GM10248 (cell line): ENCODE results near the gene MYO1F.
"Not testable (repeated sequence)": the region's sequence is repeated elsewhere in the genome, so short reads cannot be mapped to it uniquely, and the experiment has no call there.

Source experiments
- CTCF ChIA-PET: fragments of 300-600 bp; sonication (Branson Sonifier 250); formaldehyde crosslinking; extraction: SDS; loops from one replicate; lab custom pipeline; 2021; ENCODE audit warnings: antibody characterized with exemption; lab: Yijun Ruan, JAX
- POLR2A ChIA-PET: fragments of 350-650 bp; sonication (Branson Sonifier 250); formaldehyde crosslinking; extraction: SDS; loops from one replicate; lab custom pipeline; 2020; ENCODE audit warnings: antibody characterized with exemption; lab: Yijun Ruan, JAX
- DNase-seq: peaks from one replicate; pipeline ENCODE4 v3.0.0; 2012; ENCODE audit errors: extremely low spot score
- CTCF ChIP-seq: IDR thresholded peaks from 2 replicates; pipeline ENCODE4 v1.5.1; 2012; ENCODE audit warnings: mild to moderate bottlenecking, low read depth; ENCODE audit errors: extremely low read depth, missing control alignments, control extremely low read depth

MYO1F gene

DNA sequence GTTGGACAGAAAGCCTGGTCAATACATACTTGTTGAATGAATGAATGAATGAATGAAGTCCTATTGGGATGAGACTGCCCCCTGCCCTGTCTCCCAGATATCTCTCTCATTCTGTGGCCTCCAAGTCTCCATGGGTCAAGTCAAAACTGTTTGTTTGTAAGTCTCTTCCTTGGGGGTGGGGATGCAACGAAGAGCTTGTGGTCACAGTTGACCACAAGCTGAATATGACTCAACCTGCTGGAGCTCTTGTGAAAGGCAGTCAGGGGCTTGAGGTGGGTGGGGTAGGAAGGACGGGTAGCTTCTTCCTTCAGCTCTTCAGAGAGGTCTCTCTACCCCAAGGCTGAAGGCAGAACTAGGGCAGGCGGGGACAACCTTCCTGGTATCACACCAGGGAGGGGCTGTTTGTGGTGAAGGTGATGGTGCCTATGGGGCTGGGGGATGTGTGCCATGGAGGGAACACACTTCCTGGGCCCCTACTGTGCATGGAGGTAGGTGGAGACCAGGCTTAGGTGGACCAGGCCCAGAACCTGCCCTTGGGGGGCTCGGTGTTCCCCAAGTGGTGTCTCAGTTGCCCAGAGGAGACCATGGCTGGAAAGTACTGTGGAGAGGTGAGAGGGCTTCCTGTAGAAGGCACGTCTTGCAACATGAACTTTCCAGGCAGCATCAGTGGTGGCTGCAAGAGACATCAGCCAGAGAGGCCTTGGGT lies 8.0 kb downstream of the MYO1F start:
- TF ChIP-seq CTCF = no peak
- CTCF ChIA-PET = interaction anchor here (0.9 to 2.2 kb wide), 5 partner anchors 11 to 215 kb away, joined by 3 to 57 read pairs (median 3); partner anchors contain the start of gene MYO1F
- peak; percentile 86 for DNase-seq
- POLR2A ChIA-PET = interaction anchor here (0.5 to 1.1 kb wide), 2 partner anchors 55 to 71 kb away, joined by 4 to 9 read pairs; partner anchors contain the start of gene ZNF414

- POLR2A ChIA-PET = no interaction called here
- TF ChIP-seq CTCF = no peak
- no peak for DNase-seq
- CTCF ChIA-PET = interaction anchor here (2.2 to 3.1 kb wide), 2 partner anchors 12 kb away, joined by 40 to 57 read pairs; partner anchors contain the start of gene MYO1F
Observed at GRCh38 chr19:8567522-8568172, 9.6 kb downstream of the MYO1F start.

- ChIA-PET CTCF (interaction anchor here (3.1 kb wide), 1 partner anchor 12 kb away, joined by 40 read pairs; the partner anchor contains the start of gene MYO1F), POLR2A (no interaction called here)
- DNase-seq = no peak
- no peak for TF ChIP-seq CTCF
Observed at GRCh38 chr19:8566855-8567254, 10.4 kb downstream of the MYO1F start.

GRCh38 chr19:8564866-8565265 lies 12.4 kb downstream of the MYO1F start:
- POLR2A ChIA-PET, DNase-seq: not testable (repeated sequence)
- CTCF ChIA-PET = interaction anchor here (0.6 to 3.1 kb wide), 3 partner anchors 14 to 210 kb away, joined by 3 to 40 read pairs (median 3); partner anchors contain the start of gene MYO1F

GRCh38 chr19:8561075-8561764 lies 16.0 kb downstream of the MYO1F start:
- CTCF ChIA-PET = interaction anchor here (4.5 kb wide), 1 partner anchor 18 kb away, joined by 34 read pairs; the partner anchor contains the start of gene MYO1F
- no peak for TF ChIP-seq CTCF
- no peak for DNase-seq
- POLR2A ChIA-PET = no interaction called here

GRCh38 chr19:8558325-8558724 lies 18.9 kb downstream of the MYO1F start:
- no peak for TF ChIP-seq CTCF
- ChIA-PET CTCF (interaction anchor here (4.5 kb wide), 1 partner anchor 21 kb away, joined by 34 read pairs; the partner anchor contains the start of gene MYO1F), POLR2A (no interaction called here)
- no peak for DNase-seq
